OCI-LY7 (cell line): ENCODE data around the gene B3GLCT. TPM values are rescaled to one million over a fixed set of nuclear protein-coding genes. Genes with fewer than 3 reads are reported as not detected.

Source experiments
- BruUV-seq: library from RNA; stranded (reverse); fragments of 400-500 nt; replicated peaks from 2 replicates; lab custom pipeline; 2021; lab: Mats Ljungman, UMichigan
- CTCF ChIA-PET: fragments of 300-600 bp; sonication (Branson Sonifier 250); formaldehyde crosslinking; loops from one replicate; lab custom pipeline; 2022; ENCODE audit warnings: antibody characterized with exemption; ENCODE audit not compliant: unreplicated experiment; lab: Charles Lee
- POLR2A ChIA-PET: fragments of 300-600 bp; sonication (Branson Sonifier 250); formaldehyde crosslinking; loops from one replicate; lab custom pipeline; 2022; ENCODE audit warnings: antibody characterized with exemption; lab: Charles Lee
- DNase-seq: peaks from one replicate; pipeline ENCODE4 v3.0.0-alpha.2; 2015; ENCODE audit warnings: low spot score
- H2AFZ ChIP-seq: fragments of 200-600 bp; sonication (generic), shearing (Covaris generic); 2 replicates; pipeline ENCODE4 v1.6.1; 2014; ENCODE audit warnings: mild to moderate bottlenecking, antibody characterized with exemption, low read length, moderate library complexity
- H3K27ac ChIP-seq: fragments of 200-600 bp; sonication (generic); 2 replicates; pipeline ENCODE4 v1.5.1; 2014; ENCODE audit warnings: mixed run types, low read depth, mild to moderate bottlenecking, moderate library complexity, low read length, inconsistent platforms; ENCODE audit not compliant: poor library complexity, severe bottlenecking
- H3K36me3 ChIP-seq: fragments of 200-600 bp; sonication (generic); 2 replicates; pipeline ENCODE4 v1.6.1; 2014; ENCODE audit warnings: mild to moderate bottlenecking, antibody characterized with exemption, low read length, moderate library complexity, mixed read lengths; ENCODE audit not compliant: insufficient read depth
- H3K4me1 ChIP-seq: fragments of 200-600 bp; sonication (generic); 2 replicates; pipeline ENCODE4 v1.5.1; 2014; ENCODE audit warnings: mild to moderate bottlenecking, low read length; ENCODE audit not compliant: insufficient read depth, poor library complexity, severe bottlenecking
- H3K4me2 ChIP-seq: fragments of 200-600 bp; sonication (generic); 2 replicates; pipeline ENCODE4 v1.6.1; 2014; ENCODE audit warnings: mild to moderate bottlenecking, low read length
- H3K4me3 ChIP-seq: fragments of 200-600 bp; sonication (generic); 2 replicates; pipeline ENCODE4 v1.5.1; 2014; ENCODE audit warnings: mild to moderate bottlenecking, low read depth, low read length; ENCODE audit not compliant: poor library complexity, severe bottlenecking
- H3K79me2 ChIP-seq: fragments of 200-600 bp; sonication (generic); 2 replicates; pipeline ENCODE4 v1.6.1; 2016; ENCODE audit warnings: low read depth, mild to moderate bottlenecking, low read length, moderate library complexity, mixed read lengths; ENCODE audit not compliant: insufficient read depth
- H3K9me2 ChIP-seq: fragments of 200-600 bp; sonication (generic); 2 replicates; pipeline ENCODE4 v1.6.1; 2016; ENCODE audit warnings: mild to moderate bottlenecking, low read length, mixed read lengths; ENCODE audit not compliant: insufficient read depth
- H3K9me3 ChIP-seq: fragments of 200-600 bp; sonication (generic); 2 replicates; pipeline ENCODE4 v1.6.1; 2014; ENCODE audit warnings: mild to moderate bottlenecking, mixed run types, low read length, mixed read lengths
- H4K20me1 ChIP-seq: fragments of 200-600 bp; sonication (generic); 2 replicates; pipeline ENCODE4 v1.6.1; 2014; ENCODE audit warnings: mild to moderate bottlenecking, antibody characterized with exemption, low read length, moderate library complexity, mixed read lengths; ENCODE audit not compliant: insufficient read depth
- EZH2phosphoT487 ChIP-seq: fragments of 200-600 bp; sonication (generic); IDR thresholded peaks from 2 replicates; pipeline ENCODE4 v1.6.1; 2018; ENCODE audit warnings: low read depth, borderline replicate concordance, mild to moderate bottlenecking, mixed run types, antibody characterized with exemption, low read length, moderate library complexity, mixed read lengths
- intact Hi-C: fragments of 100-400 bp; cut with micrococcal nuclease; formaldehyde crosslinking; loops from one replicate; pipeline ENCODE4 v1.10.0; 2022; ENCODE audit not compliant: unreplicated experiment
- total RNA-seq, 2 experiments: library from RNA; depleted of rRNA in 1 of 2; stranded (reverse); fragments of >200 nt in 1 of 2; shearing (Covaris generic) in 1 of 2; gene quantifications; 2 replicates each; pipeline ENCODE4 v1.2.3, GENCODE V29; 2014 to 2022
- TF ChIP-seq, protein P1 (sequence below): fragments of 200-600 bp; sonication (generic); conservative IDR thresholded peaks from 2 replicates; pipeline ENCODE4 v1.5.1; 2014; ENCODE audit warnings: mild to moderate bottlenecking, antibody characterized with exemption, low read length, moderate library complexity, mixed read lengths

Gene B3GLCT
- total RNA-seq, 2 experiments from 2014 or later: 3.7 to 4.3 TPM

DNA sequence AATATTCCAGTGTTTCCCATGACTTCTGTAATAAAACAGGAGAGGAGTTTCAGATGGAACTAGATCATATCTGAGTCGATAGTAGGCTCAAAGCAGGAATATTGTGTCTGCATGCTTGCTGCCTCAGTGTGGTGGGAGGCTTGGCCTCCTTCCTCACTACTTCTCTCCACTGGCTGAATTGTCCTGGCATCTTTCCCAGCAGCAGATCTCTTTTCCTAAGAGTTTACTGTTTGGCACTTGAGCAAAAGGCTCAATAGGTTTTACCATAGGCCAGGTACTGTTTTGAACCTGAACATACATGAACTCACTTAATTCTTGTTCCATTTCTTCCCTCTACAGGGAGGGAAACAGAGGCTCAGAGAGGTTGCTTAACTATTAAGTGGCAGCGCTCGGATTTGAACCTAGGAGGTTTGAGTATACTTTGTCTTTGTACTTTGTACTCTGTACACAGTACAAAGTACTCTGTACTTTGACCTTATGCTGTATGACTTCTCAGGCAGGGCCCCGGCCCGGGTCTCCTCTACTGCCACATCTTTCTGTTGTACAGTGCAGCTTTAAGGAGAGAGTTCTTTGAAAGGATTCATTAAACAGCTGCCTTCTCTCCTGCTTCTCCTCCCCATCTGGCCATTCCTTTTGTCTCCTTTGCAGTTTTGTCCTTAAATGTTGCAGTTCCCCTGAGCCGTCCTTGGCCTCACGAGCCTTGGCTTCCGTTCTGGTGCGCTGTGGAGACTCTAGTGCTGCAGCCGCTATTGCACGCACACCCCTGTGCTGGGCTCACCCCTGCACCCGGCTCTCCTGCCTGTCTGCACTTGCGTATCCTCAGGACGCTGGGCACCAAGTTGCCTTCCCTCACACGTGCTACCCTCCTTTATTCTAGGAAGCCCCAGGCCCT is 8.1 kb downstream of the B3GLCT start:
- no peaks in the 10 kb centered on the region for H3K36me3 ChIP-seq
- no peak overlapping the region for H2AFZ ChIP-seq
- no peak overlapping the region for H3K4me3 ChIP-seq
- no peaks in the 10 kb centered on the region for H3K9me2 ChIP-seq
- no peak overlapping the region for H3K4me2 ChIP-seq
- no peaks in the 10 kb centered on the region for H3K4me1 ChIP-seq
- BruUV-seq: no TSS peak
- H4K20me1 ChIP-seq: no peaks in the 10 kb centered on the region
- POLR2A ChIA-PET: interaction anchor here (0.8 kb wide), 1 partner anchor 1438 kb away, joined by 4 read pairs; no protein-coding TSS in a partner anchor
- H3K79me2 ChIP-seq: no peaks in the 10 kb centered on the region
- intact Hi-C loops: no loop called here
- TF ChIP-seq, protein P1, sequence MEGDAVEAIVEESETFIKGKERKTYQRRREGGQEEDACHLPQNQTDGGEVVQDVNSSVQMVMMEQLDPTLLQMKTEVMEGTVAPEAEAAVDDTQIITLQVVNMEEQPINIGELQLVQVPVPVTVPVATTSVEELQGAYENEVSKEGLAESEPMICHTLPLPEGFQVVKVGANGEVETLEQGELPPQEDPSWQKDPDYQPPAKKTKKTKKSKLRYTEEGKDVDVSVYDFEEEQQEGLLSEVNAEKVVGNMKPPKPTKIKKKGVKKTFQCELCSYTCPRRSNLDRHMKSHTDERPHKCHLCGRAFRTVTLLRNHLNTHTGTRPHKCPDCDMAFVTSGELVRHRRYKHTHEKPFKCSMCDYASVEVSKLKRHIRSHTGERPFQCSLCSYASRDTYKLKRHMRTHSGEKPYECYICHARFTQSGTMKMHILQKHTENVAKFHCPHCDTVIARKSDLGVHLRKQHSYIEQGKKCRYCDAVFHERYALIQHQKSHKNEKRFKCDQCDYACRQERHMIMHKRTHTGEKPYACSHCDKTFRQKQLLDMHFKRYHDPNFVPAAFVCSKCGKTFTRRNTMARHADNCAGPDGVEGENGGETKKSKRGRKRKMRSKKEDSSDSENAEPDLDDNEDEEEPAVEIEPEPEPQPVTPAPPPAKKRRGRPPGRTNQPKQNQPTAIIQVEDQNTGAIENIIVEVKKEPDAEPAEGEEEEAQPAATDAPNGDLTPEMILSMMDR: no peak
- no peak for TF ChIP-seq EZH2phosphoT487
- H3K27ac ChIP-seq: no peak overlapping the region
- no peaks in the 10 kb centered on the region for H3K9me3 ChIP-seq
- CTCF ChIA-PET: interaction anchor here (0.6 kb wide), 1 partner anchor 599 kb away, joined by 3 read pairs; no protein-coding TSS in a partner anchor
- no peak for DNase-seq

DNA sequence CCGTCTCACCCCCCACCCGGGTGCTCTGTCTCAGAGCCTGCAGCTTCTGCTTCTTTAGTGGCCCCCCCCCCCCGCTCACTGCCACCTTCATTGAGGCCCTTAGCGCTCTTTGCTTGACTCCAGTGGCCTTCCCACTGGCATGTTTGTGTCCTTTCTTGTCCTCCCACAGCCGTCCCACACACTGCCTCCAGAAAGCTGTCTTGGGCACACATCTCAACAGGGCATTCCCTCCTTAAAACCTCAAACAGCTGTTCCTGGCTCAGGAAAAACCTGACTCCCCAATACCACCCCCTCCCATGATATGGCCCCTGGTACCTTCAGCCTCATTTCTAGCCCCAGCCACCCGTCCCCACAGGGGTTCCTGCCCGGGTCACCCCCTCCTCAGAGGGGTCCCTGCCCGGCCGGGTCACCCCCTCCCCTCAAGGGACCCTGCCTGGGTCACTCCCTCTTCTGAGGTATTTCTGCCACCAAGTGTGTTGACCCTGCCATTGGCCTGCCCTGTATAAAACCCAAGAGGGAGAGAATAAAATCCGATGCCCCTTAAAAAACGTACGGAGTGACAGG is 8.9 kb downstream of the B3GLCT start:
- intact Hi-C loops: no loop called here
- CTCF ChIA-PET: interaction anchor here (0.6 kb wide), 1 partner anchor 598 kb away, joined by 3 read pairs; no protein-coding TSS in a partner anchor

More for the DNA sequence above, 8.9 kb downstream of the B3GLCT start:
- Histone ChIP-seq H3K4me2 (no peak overlapping the region), H3K9me3 (no peaks in the 10 kb centered on the region), H4K20me1 (no peaks in the 10 kb centered on the region), H3K4me3 (no peak overlapping the region), H3K27ac (no peak overlapping the region), H3K9me2 (no peaks in the 10 kb centered on the region), H3K36me3 (no peaks in the 10 kb centered on the region), H3K4me1 (no peaks in the 10 kb centered on the region), H2AFZ (no peak overlapping the region), H3K79me2 (no peaks in the 10 kb centered on the region)
- POLR2A ChIA-PET: interaction anchor here (0.8 kb wide), 1 partner anchor 1439 kb away, joined by 4 read pairs; no protein-coding TSS in a partner anchor
- TF ChIP-seq, protein P1: no peak
- no peak for TF ChIP-seq EZH2phosphoT487
- BruUV-seq: no TSS peak
- no peak for DNase-seq
